ENCODE data around the gene CALY.

CALY gene

GRCh38 chr10:133336118-133336576 lies 549 bp downstream of the CALY start:
- Histone ChIP-seq H2AFZ (ENCODE audit: low read depth) (no peak overlapping the region), H3K27me3 (ENCODE audit: insufficient read depth, low read depth) (peaks cover 21% of the 10 kb centered on the region), H3K4me1 (ENCODE audit: low read depth, poor library complexity, severe bottlenecking) (no peaks in the 10 kb centered on the region), H4K20me1 (ENCODE audit: insufficient read depth) (no peaks in the 10 kb centered on the region), H3K9ac (no peak overlapping the region), H3K79me2 (ENCODE audit: insufficient read depth, low read depth) (no peaks in the 10 kb centered on the region), H3K36me3 (ENCODE audit: insufficient read depth) (no peaks in the 10 kb centered on the region), H3K27ac (no peak overlapping the region), H3K4me3 (IDR thresholded peaks at IDR 0.05; ENCODE audit: insufficient read depth, low read depth, low read length) (no peak overlapping the region), H3K4me2 (no peak overlapping the region)
- TF ChIP-seq CTCF (conservative IDR thresholded peaks at IDR 0.05; ENCODE audit: low read depth, low read length) = no peak

DNA sequence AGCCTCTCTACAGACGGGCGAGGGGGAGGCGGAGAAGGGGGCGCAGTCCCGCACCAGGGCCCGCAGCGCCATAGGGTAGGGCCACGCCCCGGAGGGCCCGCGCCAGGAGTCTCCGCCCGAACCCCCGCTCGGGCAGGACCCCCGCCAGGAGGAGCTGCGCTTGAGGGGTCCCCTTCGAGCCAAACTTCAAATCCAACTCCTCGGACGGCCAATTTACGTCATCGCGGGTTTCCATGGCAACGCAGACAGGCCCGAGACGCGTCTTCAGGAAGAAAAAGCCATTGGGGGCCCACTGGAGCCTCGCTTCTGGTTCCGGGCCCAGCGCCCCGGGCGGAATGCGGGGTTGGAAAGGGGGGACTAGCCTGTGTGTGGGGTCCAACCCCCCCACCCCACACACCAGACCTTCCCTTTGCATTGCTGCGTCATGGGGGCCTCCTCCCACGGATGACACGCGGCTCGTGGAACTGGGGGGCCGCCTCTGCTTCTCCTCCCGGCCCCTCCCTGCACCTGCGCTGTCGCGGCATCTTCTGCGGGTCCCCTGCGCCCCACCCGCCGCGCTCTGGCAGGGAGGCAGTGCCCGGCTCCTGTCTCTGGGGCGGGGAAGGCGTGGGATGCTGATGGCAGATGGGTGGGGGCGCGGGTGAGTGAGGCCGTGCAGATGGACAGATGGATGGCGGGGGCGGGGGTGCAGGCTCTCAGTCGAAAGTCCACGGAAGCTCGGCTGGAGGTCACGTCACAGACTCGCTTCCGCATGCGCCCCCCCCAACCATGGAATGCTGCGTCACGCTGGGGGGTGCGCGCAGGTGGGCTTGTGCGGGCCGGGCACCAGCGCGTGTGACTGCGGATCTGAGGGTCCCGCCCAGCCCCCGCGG lies 1.2 kb downstream of the CALY start:
- Histone ChIP-seq H3K4me3 (IDR thresholded peaks at IDR 0.05; ENCODE audit: insufficient read depth, low read depth, low read length) (no peak overlapping the region), H3K4me1 (ENCODE audit: low read depth, poor library complexity, severe bottlenecking) (no peaks in the 10 kb centered on the region), H3K27ac (no peak overlapping the region), H4K20me1 (ENCODE audit: insufficient read depth) (no peaks in the 10 kb centered on the region), H3K79me2 (ENCODE audit: insufficient read depth, low read depth) (no peaks in the 10 kb centered on the region), H3K9ac (no peak overlapping the region), H3K27me3 (ENCODE audit: insufficient read depth, low read depth) (peaks cover 21% of the 10 kb centered on the region), H2AFZ (ENCODE audit: low read depth) (no peak overlapping the region), H3K4me2 (no peak overlapping the region), H3K36me3 (ENCODE audit: insufficient read depth) (no peaks in the 10 kb centered on the region)
- no peak for TF ChIP-seq CTCF (conservative IDR thresholded peaks at IDR 0.05; ENCODE audit: low read depth, low read length)

- no peak for TF ChIP-seq CTCF (conservative IDR thresholded peaks at IDR 0.05; ENCODE audit: low read depth, low read length)
- H3K4me2 ChIP-seq = no peak overlapping the region
- H3K27me3 ChIP-seq (ENCODE audit: insufficient read depth, low read depth) = peaks cover 22% of the 10 kb centered on the region
- H3K36me3 ChIP-seq (ENCODE audit: insufficient read depth) = no peaks in the 10 kb centered on the region
- H3K4me3 ChIP-seq (IDR thresholded peaks at IDR 0.05; ENCODE audit: insufficient read depth, low read depth, low read length) = no peak overlapping the region
- H3K9ac ChIP-seq = no peak overlapping the region
- no peaks in the 10 kb centered on the region for H3K79me2 ChIP-seq (ENCODE audit: insufficient read depth, low read depth)
- H2AFZ ChIP-seq (ENCODE audit: low read depth) = no peak overlapping the region
- no peaks in the 10 kb centered on the region for H4K20me1 ChIP-seq (ENCODE audit: insufficient read depth)
- peaks cover 5% of the 10 kb centered on the region for H3K4me1 ChIP-seq (ENCODE audit: low read depth, poor library complexity, severe bottlenecking)
- no peak overlapping the region for H3K27ac ChIP-seq
Measured at GRCh38 chr10:133334503-133335245, 2.0 kb downstream of the CALY start.

DNA sequence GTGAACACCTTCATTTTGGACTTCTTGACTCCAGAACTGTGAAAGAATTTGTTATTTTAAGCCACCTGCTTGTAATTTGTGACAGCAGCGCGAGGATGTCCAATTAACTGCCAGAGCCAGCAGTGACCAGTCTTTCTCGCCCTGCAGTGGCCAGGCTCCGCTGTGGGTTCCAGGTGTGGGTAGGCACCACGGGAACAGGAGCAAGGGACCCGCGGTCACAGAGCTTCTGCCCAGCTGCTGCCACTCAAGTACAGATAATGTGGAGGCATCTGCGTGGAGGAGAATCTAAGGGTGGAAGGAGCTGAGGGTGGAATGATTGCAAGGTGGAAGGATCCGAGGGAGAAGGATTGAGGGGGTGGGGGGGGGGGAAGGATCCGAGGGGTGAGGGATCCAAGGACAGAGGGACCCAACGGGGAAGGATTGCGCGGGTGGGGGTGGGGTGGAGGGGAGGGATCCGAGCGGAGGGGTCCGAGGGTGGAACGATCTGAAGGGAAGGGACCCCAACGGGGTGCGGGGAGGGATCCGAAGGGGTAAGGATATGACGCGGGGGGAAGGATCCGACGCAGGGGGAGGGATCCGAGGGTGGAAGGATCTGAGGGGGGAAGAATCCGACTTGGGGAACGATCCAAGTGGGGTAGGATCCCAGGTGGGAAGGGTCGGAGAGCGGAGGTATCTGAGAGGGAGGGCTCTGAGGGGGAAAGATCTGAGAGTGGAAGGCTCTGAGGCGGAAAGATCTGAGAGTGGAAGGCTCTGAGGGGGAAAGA lies 3.6 kb downstream of the CALY start:
- H3K9ac ChIP-seq = no peak overlapping the region
- no peaks in the 10 kb centered on the region for H3K79me2 ChIP-seq (ENCODE audit: insufficient read depth, low read depth)
- H3K27ac ChIP-seq = no peak overlapping the region
- no peaks in the 10 kb centered on the region for H4K20me1 ChIP-seq (ENCODE audit: insufficient read depth)
- no peak overlapping the region for H3K4me3 ChIP-seq (IDR thresholded peaks at IDR 0.05; ENCODE audit: insufficient read depth, low read depth, low read length)
- H3K4me1 ChIP-seq (ENCODE audit: low read depth, poor library complexity, severe bottlenecking) = peaks cover 6% of the 10 kb centered on the region
- H3K36me3 ChIP-seq (ENCODE audit: insufficient read depth) = no peaks in the 10 kb centered on the region
- H3K4me2 ChIP-seq = no peak overlapping the region
- H3K27me3 ChIP-seq (ENCODE audit: insufficient read depth, low read depth) = peaks cover 28% of the 10 kb centered on the region
- no peak overlapping the region for H2AFZ ChIP-seq (ENCODE audit: low read depth)
- no peak for TF ChIP-seq CTCF (conservative IDR thresholded peaks at IDR 0.05; ENCODE audit: low read depth, low read length)

Measured in KMS-11 (cell line).